Amniotic stem cell (primary cell): ENCODE data around the gene TYW1B.
"Not testable (repeated sequence)": the region's sequence is repeated elsewhere in the genome, so short reads cannot be mapped to it uniquely, and the experiment has no call there.

Experiments used
- DNase-seq: peaks from one replicate; lab custom pipeline; 2025; lab: John Stamatoyannopoulos, UW

Gene TYW1B

DNA sequence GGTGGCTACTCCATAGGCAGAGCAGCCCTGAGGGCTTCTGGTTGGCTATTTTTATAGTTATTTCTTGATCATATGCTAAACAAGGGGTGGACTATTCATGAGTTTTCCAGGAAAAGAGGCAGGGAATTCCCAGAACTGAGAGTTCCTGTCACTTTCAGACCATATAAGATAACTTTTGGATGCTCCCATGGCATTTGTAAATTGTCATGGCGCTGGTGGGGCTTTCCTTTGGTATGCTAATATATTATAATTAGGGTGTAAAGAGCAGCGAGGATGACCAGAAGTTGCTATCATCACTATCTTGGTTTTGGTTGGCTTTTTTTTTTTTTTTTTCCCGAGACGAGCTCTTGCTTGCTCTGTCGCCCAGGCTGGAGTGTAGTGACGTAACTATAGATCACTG lies 272.8 kb downstream of the TYW1B start:
- not testable (repeated sequence) for DNase-seq

DNA sequence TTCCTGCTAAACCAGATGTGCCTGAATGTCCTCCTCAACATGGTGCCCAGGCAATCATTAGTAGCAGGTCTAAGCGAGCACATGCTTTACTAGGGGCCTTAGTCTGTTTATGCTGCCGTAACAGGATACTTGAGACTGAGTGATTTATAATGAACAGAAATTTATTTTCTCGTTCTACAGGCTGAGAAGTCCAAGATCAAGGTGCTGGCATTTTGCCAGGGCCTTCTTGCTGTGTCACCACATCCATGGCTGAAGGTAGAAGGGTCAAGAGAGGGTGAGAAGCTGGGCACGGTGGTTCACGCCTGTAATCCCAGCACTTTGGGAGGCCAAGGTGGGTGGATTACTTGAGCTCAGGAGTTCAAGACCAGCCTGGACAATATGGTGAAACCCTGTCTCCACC lies 273.6 kb downstream of the TYW1B start:
- not testable (repeated sequence) for DNase-seq

DNA sequence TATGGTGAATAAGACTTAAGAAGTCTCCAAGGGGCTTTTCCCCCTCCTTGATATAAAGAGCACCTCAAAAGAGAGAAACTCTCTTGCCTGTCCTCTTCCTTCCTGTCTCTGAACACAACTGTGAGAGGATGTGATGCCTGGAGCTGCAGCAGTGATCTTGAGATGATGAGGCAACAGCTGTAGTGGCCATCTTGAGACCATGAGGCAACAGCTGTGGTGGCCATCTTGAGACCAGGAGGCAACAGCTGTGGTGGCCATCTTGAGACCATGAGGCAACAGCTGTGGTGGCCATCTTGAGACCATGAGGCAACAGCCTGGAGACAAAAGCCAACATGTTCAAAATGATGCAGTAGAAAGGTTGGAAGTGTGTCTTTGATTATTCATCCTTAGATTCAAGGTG lies 277.5 kb downstream of the TYW1B start:
- not testable (repeated sequence) for DNase-seq

DNA sequence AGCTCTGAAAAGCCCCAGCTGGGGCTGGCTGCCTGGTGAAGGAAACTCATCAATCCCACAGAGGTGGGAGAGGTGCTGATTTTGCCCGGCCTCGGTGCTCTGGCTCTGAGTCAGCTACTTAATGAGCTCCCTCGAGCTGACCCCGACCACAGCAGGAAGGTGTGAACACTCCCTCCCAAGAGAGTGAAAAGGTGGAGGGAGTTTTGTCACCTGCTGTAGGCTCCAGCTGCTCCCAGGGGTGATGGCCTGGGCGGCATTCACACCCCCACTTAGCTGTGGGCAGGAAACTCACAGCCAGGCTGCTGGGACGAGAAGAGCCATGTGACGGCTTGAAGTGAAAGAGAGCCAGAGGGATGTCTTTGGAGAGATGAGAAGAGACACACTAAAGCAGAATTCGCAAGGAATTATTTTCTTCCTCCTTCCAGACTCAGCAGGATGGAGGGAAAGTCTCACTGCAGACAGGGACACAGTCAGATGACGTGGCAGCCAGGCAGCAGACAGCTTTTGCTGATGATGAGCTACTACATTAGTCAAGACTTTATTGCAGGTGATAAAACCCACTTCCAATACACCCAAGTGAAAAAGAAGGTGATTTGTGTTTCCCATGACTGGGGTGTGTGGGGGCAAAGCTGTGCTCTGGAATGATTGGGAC lies 281.3 kb downstream of the TYW1B start:
- DNase-seq: not testable (repeated sequence)

DNA sequence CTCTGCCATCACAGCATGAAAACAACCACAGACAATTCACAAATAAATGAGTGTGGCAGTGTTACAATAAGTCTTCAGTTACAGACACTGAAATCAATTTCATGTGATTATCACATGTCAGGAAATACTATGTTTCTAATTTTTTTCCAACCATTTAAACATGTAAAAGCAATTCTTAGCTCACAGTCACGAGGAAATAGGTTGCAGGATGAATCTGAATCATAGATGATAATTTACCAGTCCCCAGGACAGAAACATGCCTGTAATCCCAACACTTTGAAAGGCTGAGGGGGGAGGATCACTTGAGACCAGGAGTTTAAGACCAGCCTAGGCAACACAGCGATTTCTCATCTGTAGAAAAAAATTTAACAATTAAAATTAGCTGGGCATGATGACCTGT lies 283.5 kb downstream of the TYW1B start:
- not testable (repeated sequence) for DNase-seq

DNA sequence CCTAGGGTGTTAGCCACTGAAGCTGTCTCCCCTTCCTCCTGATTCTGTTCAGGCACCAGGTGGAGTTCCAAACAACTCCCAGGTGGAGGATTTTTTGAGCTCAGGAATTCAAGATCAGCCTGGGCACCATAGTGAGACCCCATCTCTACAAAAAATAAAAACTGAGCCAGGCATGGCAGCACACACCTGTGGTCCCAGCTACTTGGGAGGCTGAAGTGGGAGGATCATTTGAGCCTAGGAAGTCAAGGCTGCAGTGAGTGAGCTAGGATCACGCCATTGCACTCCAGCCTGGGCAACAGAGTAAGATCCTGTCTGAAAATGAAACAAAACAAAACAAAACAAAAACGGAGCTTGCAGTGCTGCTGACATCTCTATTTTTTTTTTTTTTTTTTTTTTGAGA lies 287.1 kb downstream of the TYW1B start:
- no peak for DNase-seq

DNA sequence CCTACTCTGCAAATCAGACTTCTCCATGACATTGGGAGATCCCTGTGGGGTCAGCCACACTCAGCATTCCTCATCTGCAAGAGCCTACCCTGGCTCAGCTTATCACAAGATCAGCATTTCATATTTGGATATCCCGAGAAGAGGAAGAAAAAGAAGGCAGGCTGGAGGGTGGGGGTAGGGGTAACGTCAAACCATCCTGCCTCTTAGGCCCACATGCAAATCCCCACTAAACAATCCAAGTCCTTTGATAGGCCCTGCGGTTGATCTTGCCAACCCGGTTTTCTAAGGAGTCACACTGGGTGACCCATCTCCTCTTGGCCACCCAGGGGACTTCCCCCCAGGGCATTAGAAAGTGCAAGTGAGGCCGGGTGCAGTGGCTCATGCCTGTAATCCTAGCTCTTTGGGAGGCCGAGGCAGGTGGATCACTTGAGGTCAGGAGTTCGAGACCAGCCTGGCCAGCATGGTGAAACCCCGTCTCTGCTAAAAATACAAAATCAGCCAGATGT lies 287.8 kb downstream of the TYW1B start:
- no peak for DNase-seq

DNA sequence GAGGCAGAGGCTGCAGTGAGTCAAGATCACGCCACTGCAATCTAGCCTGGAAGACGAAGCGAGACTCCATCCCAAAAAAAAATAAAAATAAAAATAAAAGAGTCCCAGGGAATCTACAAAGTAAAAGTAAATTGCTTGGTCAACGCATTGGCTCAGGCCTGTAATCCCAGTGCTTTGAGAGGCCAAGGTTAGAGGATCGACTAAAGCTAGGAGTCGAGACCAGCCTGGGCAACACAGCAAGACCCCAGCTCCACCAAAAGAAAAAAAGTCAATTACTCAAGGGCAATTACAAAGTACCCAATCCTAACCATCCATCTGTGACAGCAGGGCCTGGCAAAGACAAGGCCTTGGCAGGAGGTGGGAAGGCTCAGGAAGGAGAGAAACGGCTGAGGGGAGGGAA lies 288.3 kb downstream of the TYW1B start:
- DNase-seq: no peak

DNA sequence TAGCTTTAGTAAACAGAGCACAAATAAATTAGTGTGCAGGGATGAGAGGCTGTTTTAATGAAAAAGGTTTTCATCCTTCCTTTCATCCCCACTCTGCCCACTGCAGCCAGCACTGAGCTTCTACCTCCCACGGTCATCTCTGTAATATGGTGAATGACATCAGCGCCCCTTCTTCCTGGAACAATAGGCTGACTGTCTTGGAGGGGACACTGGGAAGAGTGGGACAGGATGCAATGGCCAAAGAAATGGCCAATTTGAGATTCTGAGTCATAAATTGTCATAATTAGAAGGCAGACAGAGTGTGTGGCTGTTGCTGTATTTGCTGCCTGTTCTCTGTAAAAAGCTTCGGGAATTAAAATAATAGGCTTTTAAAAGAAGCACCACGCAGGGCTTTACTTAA lies 289.1 kb downstream of the TYW1B start:
- DNase-seq: no peak

DNA sequence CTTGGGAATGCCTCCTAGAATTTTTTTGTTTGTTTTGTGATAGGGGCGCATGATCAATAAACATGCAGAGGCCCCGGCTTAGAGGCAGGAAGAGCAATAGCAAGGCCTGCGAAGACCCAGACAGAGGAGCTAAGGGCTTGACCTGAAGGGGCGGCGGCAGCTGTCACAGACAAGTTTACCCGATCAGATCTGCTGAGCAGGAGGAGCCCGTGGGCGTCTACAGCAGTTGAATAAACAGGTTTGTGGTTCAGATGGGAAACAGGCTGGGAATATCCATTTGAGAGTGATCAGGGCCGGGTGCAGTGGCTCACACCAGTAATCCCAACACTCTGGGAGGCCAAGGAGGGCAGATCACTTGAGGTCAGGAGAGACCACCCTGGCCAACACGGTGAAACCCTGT lies 289.9 kb downstream of the TYW1B start:
- DNase-seq: no peak

DNA sequence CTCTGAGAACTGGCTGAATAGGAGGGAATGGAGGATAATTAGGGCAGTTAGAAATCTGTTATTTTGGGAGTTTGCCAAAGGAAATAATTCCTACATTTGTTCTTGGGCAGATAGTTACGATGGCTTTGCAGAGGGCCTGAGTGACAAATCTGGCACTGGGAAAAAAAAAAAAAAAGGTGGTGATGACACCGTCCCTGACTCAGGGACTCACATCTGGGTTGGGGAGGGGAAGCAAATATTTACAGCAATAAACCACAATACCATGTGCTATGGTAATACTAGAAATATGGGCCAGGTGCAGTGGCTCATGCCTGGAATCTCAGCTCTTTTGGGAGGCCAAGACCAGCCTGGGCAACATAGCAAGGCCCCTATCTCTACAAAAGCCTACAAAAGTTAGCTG lies 292.0 kb downstream of the TYW1B start:
- DNase-seq: not testable (repeated sequence)

DNA sequence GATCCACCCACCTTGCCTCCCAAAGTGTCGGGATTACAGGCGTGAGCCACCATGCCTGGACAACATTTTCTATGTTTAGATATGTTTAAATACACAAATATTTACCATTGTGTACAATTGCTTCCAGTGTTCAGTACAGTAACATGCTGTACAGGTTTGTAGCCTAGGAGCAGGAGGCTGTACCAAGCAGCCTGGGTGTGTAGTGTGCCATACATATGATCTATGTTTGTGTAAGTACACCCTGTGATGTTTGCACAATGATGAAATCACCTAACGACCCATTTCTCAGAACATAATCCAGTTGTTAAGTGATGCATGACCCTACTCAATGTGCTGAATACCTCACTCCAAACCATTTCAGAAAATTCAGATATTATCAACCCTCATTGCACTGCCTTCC lies 297.0 kb downstream of the TYW1B start:
- not testable (repeated sequence) for DNase-seq
